Activated effector memory CD4-positive, alpha-beta T cell treated with anti-CD3 and anti-CD28 coated beads, Interleukin-2, amount 50 U/mL, for 16 hours (primary cell): Measurements from ENCODE around the gene LIPM.
"Not testable (repeated sequence)": the region's sequence is repeated elsewhere in the genome, so short reads cannot be mapped to it uniquely, and the experiment has no call there.

Experiments used
- DNase-seq: peaks from one replicate; pipeline ENCODE4 v3.0.0-alpha.2; 2020

LIPM gene

GRCh38 chr10:88804083-88804812 is 1.7 kb downstream of the LIPM start:
- DNase-seq: no peak

GRCh38 chr10:88805361-88805760 is 2.8 kb downstream of the LIPM start:
- no peak for DNase-seq

- no peak for DNase-seq
Observed at GRCh38 chr10:88805924-88806323, 3.4 kb downstream of the LIPM start.

- no peak for DNase-seq
Observed at GRCh38 chr10:88809621-88810020, 7.1 kb downstream of the LIPM start.

GRCh38 chr10:88810196-88810961 is 7.8 kb downstream of the LIPM start:
- DNase-seq: peak; percentile 66

GRCh38 chr10:88813200-88813599 is 10.7 kb downstream of the LIPM start:
- DNase-seq: no peak

GRCh38 chr10:88819290-88819689 is 16.8 kb downstream of the LIPM start:
- DNase-seq: no peak

- no peak for DNase-seq
Observed at GRCh38 chr10:88820748-88821401, 18.3 kb downstream of the LIPM start.

- no peak for DNase-seq
Observed at GRCh38 chr10:88826388-88826787, 23.9 kb downstream of the LIPM start.

GRCh38 chr10:88827671-88828070 is 25.1 kb downstream of the LIPM start:
- no peak for DNase-seq

GRCh38 chr10:88828310-88828709 is 25.8 kb downstream of the LIPM start:
- DNase-seq: no peak

- DNase-seq: no peak
Observed at GRCh38 chr10:88830643-88831268, 28.2 kb downstream of the LIPM start.

GRCh38 chr10:88831709-88832108 is 29.2 kb downstream of the LIPM start:
- DNase-seq: peak; percentile 78

- DNase-seq: no peak
Observed at GRCh38 chr10:88832376-88832775, 29.8 kb downstream of the LIPM start.

- DNase-seq: no peak
Observed at GRCh38 chr10:88833156-88833555, 30.6 kb downstream of the LIPM start.

GRCh38 chr10:88833723-88834122 is 31.2 kb downstream of the LIPM start:
- DNase-seq: no peak

- peak; percentile 94 for DNase-seq
Observed at GRCh38 chr10:88835096-88835909, 32.8 kb downstream of the LIPM start.

- DNase-seq: no peak
Observed at GRCh38 chr10:88835910-88836221, 33.3 kb downstream of the LIPM start.

- DNase-seq: not testable (repeated sequence)
Observed at GRCh38 chr10:88837632-88838031, 35.1 kb downstream of the LIPM start.

- DNase-seq: no peak
Observed at GRCh38 chr10:88838766-88839350, 36.3 kb downstream of the LIPM start.

- no peak for DNase-seq
Observed at GRCh38 chr10:88840104-88840503, 37.6 kb downstream of the LIPM start.

- DNase-seq: no peak
Observed at GRCh38 chr10:88840881-88841280, 38.4 kb downstream of the LIPM start.
